KMS-11 (cell line): Measurements from ENCODE around the gene FAM120AOS.

Experiments
- H2AFZ ChIP-seq: fragments of 200-600 bp; sonication (generic); 2 replicates; pipeline ENCODE4 v1.6.1; 2016; ENCODE audit warnings: antibody characterized with exemption, mixed run types, low read depth
- H3K27ac ChIP-seq: fragments of 200-600 bp; sonication (generic); 2 replicates; pipeline ENCODE4 v1.6.1; 2016; ENCODE audit warnings: mild to moderate bottlenecking, mixed run types
- H3K27me3 ChIP-seq: fragments of 200-600 bp; sonication (generic); 2 replicates; pipeline ENCODE4 v1.6.1; 2017; ENCODE audit warnings: mild to moderate bottlenecking, low read depth, mixed run types, moderate library complexity; ENCODE audit not compliant: insufficient read depth
- H3K36me3 ChIP-seq: fragments of 200-600 bp; sonication (generic); 2 replicates; pipeline ENCODE4 v1.6.1; 2017; ENCODE audit warnings: mild to moderate bottlenecking, mixed run types; ENCODE audit not compliant: insufficient read depth
- H3K4me1 ChIP-seq: fragments of 200-600 bp; sonication (generic); 2 replicates; pipeline ENCODE4 v1.6.1; 2016; ENCODE audit warnings: mild to moderate bottlenecking, low read depth, mixed run types; ENCODE audit not compliant: poor library complexity, severe bottlenecking
- H3K4me2 ChIP-seq: fragments of 200-600 bp; sonication (generic); 2 replicates; pipeline ENCODE4 v1.7.0; 2016; ENCODE audit warnings: mild to moderate bottlenecking, mixed run types
- H3K4me3 ChIP-seq: fragments of 200-600 bp; sonication (generic); IDR thresholded peaks from 2 replicates; pipeline ENCODE4 v1.6.1; 2017; ENCODE audit warnings: low read depth, low read length, mixed read lengths; ENCODE audit not compliant: insufficient read depth
- H3K79me2 ChIP-seq: fragments of 200-600 bp; sonication (generic); 2 replicates; pipeline ENCODE4 v1.6.1; 2016; ENCODE audit warnings: low read depth, mixed run types; ENCODE audit not compliant: insufficient read depth
- H3K9ac ChIP-seq: fragments of 200-600 bp; sonication (generic); 2 replicates; pipeline ENCODE4 v1.6.1; 2016; ENCODE audit warnings: mild to moderate bottlenecking, mixed run types
- H4K20me1 ChIP-seq: fragments of 200-600 bp; sonication (generic); 2 replicates; pipeline ENCODE4 v1.6.1; 2016; ENCODE audit warnings: mild to moderate bottlenecking, mixed run types; ENCODE audit not compliant: insufficient read depth
- TF ChIP-seq, protein P1 (sequence below): fragments of 200-600 bp; sonication (generic); conservative IDR thresholded peaks from 2 replicates; pipeline ENCODE4 v1.6.1; 2017; ENCODE audit warnings: low read depth, mild to moderate bottlenecking, antibody characterized with exemption, low read length, moderate library complexity, mixed read lengths

Gene FAM120AOS

DNA sequence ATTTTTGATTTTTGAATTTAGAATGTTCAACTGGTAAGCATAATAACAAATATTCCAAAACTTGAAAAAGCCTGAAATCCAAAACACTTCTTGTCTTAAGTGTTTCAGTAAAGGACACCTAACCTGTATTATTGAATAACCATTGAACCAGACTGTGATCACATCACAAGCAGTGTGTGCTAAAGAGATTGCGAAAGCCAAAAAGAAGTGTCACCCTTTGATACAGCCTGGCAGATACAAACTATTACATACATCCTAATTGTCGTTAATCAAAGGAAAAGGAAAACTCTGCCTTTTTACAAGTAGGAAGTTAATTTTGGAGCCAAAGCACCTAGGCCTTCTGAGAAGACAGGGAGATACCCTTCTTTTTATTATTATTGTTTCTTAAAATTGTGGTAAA, 8.4 kb upstream of the FAM120AOS start:
- H3K9ac ChIP-seq = no peak overlapping the region
- no peaks in the 10 kb centered on the region for H3K36me3 ChIP-seq
- H3K4me1 ChIP-seq = peaks cover 54% of the 10 kb centered on the region
- H3K4me2 ChIP-seq = no peak overlapping the region
- peaks cover 100% of the 10 kb centered on the region for H3K79me2 ChIP-seq
- peaks cover 38% of the 10 kb centered on the region for H4K20me1 ChIP-seq
- H3K4me3 ChIP-seq = no peak overlapping the region
- no peak overlapping the region for H2AFZ ChIP-seq
- H3K27ac ChIP-seq = no peak overlapping the region
- no peaks in the 10 kb centered on the region for H3K27me3 ChIP-seq
- TF ChIP-seq, protein P1, sequence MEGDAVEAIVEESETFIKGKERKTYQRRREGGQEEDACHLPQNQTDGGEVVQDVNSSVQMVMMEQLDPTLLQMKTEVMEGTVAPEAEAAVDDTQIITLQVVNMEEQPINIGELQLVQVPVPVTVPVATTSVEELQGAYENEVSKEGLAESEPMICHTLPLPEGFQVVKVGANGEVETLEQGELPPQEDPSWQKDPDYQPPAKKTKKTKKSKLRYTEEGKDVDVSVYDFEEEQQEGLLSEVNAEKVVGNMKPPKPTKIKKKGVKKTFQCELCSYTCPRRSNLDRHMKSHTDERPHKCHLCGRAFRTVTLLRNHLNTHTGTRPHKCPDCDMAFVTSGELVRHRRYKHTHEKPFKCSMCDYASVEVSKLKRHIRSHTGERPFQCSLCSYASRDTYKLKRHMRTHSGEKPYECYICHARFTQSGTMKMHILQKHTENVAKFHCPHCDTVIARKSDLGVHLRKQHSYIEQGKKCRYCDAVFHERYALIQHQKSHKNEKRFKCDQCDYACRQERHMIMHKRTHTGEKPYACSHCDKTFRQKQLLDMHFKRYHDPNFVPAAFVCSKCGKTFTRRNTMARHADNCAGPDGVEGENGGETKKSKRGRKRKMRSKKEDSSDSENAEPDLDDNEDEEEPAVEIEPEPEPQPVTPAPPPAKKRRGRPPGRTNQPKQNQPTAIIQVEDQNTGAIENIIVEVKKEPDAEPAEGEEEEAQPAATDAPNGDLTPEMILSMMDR = no peak

DNA sequence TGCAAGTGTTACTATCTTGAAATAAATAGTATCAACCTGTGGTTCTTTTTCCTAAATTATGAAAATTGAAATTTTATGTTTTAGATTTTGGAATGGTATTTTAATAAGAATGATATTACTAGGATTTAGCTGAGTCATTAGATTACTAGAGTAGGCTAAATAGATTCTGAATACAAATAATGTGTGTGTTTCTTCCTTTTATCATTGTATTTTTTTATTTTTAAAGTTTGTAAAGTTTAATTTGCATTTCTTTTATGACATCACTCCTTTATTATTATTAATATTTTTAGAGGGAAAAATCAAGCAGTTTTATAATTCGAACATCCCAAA, 8.0 kb upstream of the FAM120AOS start:
- Histone ChIP-seq H4K20me1 (peaks cover 42% of the 10 kb centered on the region), H3K79me2 (peaks cover 100% of the 10 kb centered on the region), H3K4me2 (no peak overlapping the region), H3K9ac (no peak overlapping the region), H3K27ac (no peak overlapping the region), H2AFZ (no peak overlapping the region), H3K4me3 (no peak overlapping the region), H3K27me3 (no peaks in the 10 kb centered on the region), H3K4me1 (peaks cover 54% of the 10 kb centered on the region), H3K36me3 (no peaks in the 10 kb centered on the region)
- TF ChIP-seq, protein P1 = no peak

DNA sequence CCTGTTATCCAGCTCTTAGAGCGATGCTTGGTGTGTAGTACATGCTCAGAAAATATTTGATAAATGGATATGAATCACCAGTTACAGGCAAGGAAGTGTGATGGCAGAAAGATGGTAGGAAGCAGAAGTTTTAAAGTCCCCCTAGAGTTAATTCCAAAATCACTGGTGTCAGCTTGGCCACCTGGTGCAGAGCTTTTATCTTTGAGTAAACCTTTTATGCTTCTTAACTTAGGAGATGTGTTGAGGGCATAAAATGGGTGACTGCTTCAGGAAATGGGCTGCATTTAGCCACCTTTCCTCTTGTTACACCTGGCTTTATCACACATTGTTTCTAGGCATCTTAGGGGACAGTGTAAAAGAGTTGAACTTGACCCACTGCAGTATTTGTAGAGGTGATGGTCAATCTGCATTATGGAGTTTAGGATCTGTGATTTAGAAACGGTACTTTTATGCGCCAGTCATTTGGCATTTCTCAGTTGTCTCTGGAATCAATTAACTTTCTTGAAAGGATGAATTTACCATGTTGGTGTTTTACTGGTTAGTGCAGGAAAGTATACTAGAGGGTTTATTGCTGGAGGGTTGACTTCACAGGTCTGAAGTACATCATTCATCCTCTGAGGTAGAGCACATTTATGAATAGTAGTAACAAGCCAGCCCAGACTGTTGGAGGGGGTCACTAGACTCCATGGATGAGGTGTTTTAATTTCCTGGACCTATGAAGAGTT, 7.5 kb upstream of the FAM120AOS start:
- Histone ChIP-seq H2AFZ (no peak overlapping the region), H3K4me1 (peaks cover 56% of the 10 kb centered on the region), H3K9ac (no peak overlapping the region), H3K27ac (no peak overlapping the region), H4K20me1 (peaks cover 47% of the 10 kb centered on the region), H3K4me2 (no peak overlapping the region), H3K4me3 (no peak overlapping the region), H3K27me3 (no peaks in the 10 kb centered on the region), H3K79me2 (peaks cover 100% of the 10 kb centered on the region), H3K36me3 (no peaks in the 10 kb centered on the region)
- TF ChIP-seq, protein P1 = no peak

GRCh38 chr9:93459432-93459847, 6.1 kb upstream of the FAM120AOS start:
- TF ChIP-seq, protein P1 = no peak
- no peak overlapping the region for H3K9ac ChIP-seq
- H3K4me3 ChIP-seq = no peak overlapping the region
- H3K27ac ChIP-seq = no peak overlapping the region
- peaks cover 100% of the 10 kb centered on the region for H3K79me2 ChIP-seq
- H2AFZ ChIP-seq = no peak overlapping the region
- no peaks in the 10 kb centered on the region for H3K27me3 ChIP-seq
- peaks cover 56% of the 10 kb centered on the region for H3K4me1 ChIP-seq
- H3K36me3 ChIP-seq = no peaks in the 10 kb centered on the region
- no peak overlapping the region for H3K4me2 ChIP-seq
- H4K20me1 ChIP-seq = peaks cover 49% of the 10 kb centered on the region
